IMR-90 (cell line): ENCODE measurements around the gene NHLRC2. TPM values are rescaled to one million over a fixed set of nuclear protein-coding genes. Genes with fewer than 3 reads are reported as not detected.

Experiments used
- ATAC-seq: fragments of 200-7000 bp; cut with Tn5 transposase; 2 replicates; pipeline ENCODE4 v1.9.1; 2020; ENCODE audit warnings: low read depth, mild to moderate bottlenecking, moderate library complexity
- BruUV-seq: library from RNA; stranded (reverse); fragments of 400-500 nt; replicated peaks from 2 replicates; lab custom pipeline; 2021; lab: Mats Ljungman, UMichigan
- CTCF ChIA-PET: fragments of 300-600 bp; formaldehyde crosslinking; extraction: SDS; loops from one replicate; lab custom pipeline; 2021; ENCODE audit warnings: antibody characterized with exemption; lab: Yijun Ruan, JAX
- POLR2A ChIA-PET: fragments of 300-600 bp; sonication (Branson Sonifier 250); formaldehyde crosslinking; loops from one replicate; lab custom pipeline; 2022; ENCODE audit warnings: antibody characterized with exemption; ENCODE audit not compliant: unreplicated experiment; lab: Charles Lee
- DNase-seq: peaks from one replicate; pipeline ENCODE4 v3.0.0; 2013
- H2AFZ ChIP-seq: replicated peaks from 2 replicates; pipeline ENCODE3; 2013; ENCODE audit warnings: low read length, mild to moderate bottlenecking; ENCODE audit not compliant: poor library complexity
- H2AK5ac ChIP-seq: 2 replicates; pipeline ENCODE4 v1.6.1; 2013; ENCODE audit warnings: low read depth, low read length, inconsistent platforms
- H2AK9ac ChIP-seq: replicated peaks from 2 replicates; pipeline ENCODE3; 2013; ENCODE audit warnings: mild to moderate bottlenecking, low read depth, low read length, moderate library complexity; ENCODE audit not compliant: poor library complexity
- H2BK120ac ChIP-seq: 2 replicates; pipeline ENCODE4 v1.6.1; 2013; ENCODE audit warnings: low read depth, low read length, inconsistent platforms
- H2BK15ac ChIP-seq: 3 replicates; pipeline ENCODE4 v1.6.1; 2013; ENCODE audit warnings: low read depth, low read length, inconsistent platforms
- H2BK20ac ChIP-seq: 2 replicates; pipeline ENCODE4 v1.6.1; 2013; ENCODE audit warnings: low read depth, mild to moderate bottlenecking, inconsistent platforms, low read length, moderate library complexity
- H2BK5ac ChIP-seq: 2 replicates; pipeline ENCODE4 v1.6.1; 2013; ENCODE audit warnings: mild to moderate bottlenecking, low read depth, low read length, inconsistent platforms; ENCODE audit not compliant: poor library complexity, severe bottlenecking
- H3K14ac ChIP-seq: replicated peaks from 2 replicates; pipeline ENCODE4 v1.6.1; 2013; ENCODE audit warnings: low read depth, low read length, inconsistent platforms
- H3K18ac ChIP-seq: 2 replicates; pipeline ENCODE4 v1.6.1; 2013; ENCODE audit warnings: low read depth, low read length, control low read depth
- H3K23ac ChIP-seq: 2 replicates; pipeline ENCODE4 v1.6.1; 2013; ENCODE audit warnings: low read depth, low read length, inconsistent platforms
- H3K27ac ChIP-seq: 2 replicates; pipeline ENCODE4 v1.5.1; 2013; ENCODE audit warnings: mild to moderate bottlenecking, control low read depth, low read length; ENCODE audit not compliant: insufficient read depth
- H3K27me3 ChIP-seq: 2 replicates; pipeline ENCODE4 v1.6.1; 2013; ENCODE audit warnings: low read length; ENCODE audit not compliant: control insufficient read depth, insufficient read depth
- H3K36me3 ChIP-seq: 2 replicates; pipeline ENCODE4 v1.6.1; 2013; ENCODE audit warnings: low read length, mixed read lengths; ENCODE audit not compliant: control insufficient read depth, insufficient read depth
- H3K4ac ChIP-seq: 2 replicates; pipeline ENCODE4 v1.6.1; 2013; ENCODE audit warnings: low read depth, low read length, inconsistent platforms
- H3K4me1 ChIP-seq: 2 replicates; pipeline ENCODE4 v1.6.1; 2013; ENCODE audit warnings: low read length, mixed read lengths; ENCODE audit not compliant: control insufficient read depth, insufficient read depth
- H3K4me2 ChIP-seq: 2 replicates; pipeline ENCODE4 v1.6.1; 2013; ENCODE audit warnings: low read depth, mild to moderate bottlenecking, control low read depth, low read length, moderate library complexity
- H3K4me3 ChIP-seq: 2 replicates; pipeline ENCODE4 v1.5.1; 2013; ENCODE audit warnings: low read depth, mild to moderate bottlenecking, control low read depth, low read length, moderate library complexity; ENCODE audit not compliant: insufficient read depth
- H3K56ac ChIP-seq: 2 replicates; pipeline ENCODE4 v1.6.1; 2013; ENCODE audit warnings: low read length, inconsistent platforms; ENCODE audit not compliant: insufficient read depth; ENCODE audit errors: extremely low read depth
- H3K79me1 ChIP-seq, 2 experiments: 2 replicates each; pipeline ENCODE4 v1.6.1; 2013; ENCODE audit warnings: low read length in 2 of 2, inconsistent platforms in 1 of 2, low read depth in 1 of 2
- H3K9ac ChIP-seq: 2 replicates; pipeline ENCODE4 v1.6.1; 2013; ENCODE audit warnings: low read depth, low read length, control low read depth
- H3K9me1 ChIP-seq: 2 replicates; pipeline ENCODE4 v1.6.1; 2013; ENCODE audit warnings: low read length, inconsistent platforms; ENCODE audit not compliant: insufficient read depth
- H3K9me3 ChIP-seq: 2 replicates; pipeline ENCODE4 v1.6.1; 2013; ENCODE audit warnings: low read length; ENCODE audit not compliant: control insufficient read depth, insufficient read depth
- H4K20me1 ChIP-seq: 2 replicates; pipeline ENCODE4 v1.6.1; 2013; ENCODE audit warnings: low read length, inconsistent platforms; ENCODE audit not compliant: insufficient read depth
- H4K5ac ChIP-seq: 2 replicates; pipeline ENCODE4 v1.6.1; 2013; ENCODE audit warnings: mild to moderate bottlenecking, low read depth, low read length, control low read depth
- H4K8ac ChIP-seq, 2 experiments: 2 replicates each; pipeline ENCODE4 v1.6.1; 2013; ENCODE audit warnings: low read depth in 2 of 2, low read length in 2 of 2, control low read depth in 1 of 2, inconsistent platforms in 1 of 2
- H4K91ac ChIP-seq: 2 replicates; pipeline ENCODE4 v1.6.1; 2013; ENCODE audit warnings: low read depth, low read length, inconsistent platforms; ENCODE audit not compliant: insufficient read depth
- BHLHE40 ChIP-seq: fragments of 150-350 bp; IDR thresholded peaks from 2 replicates; pipeline ENCODE4 v1.6.1; 2016; ENCODE audit warnings: mild to moderate bottlenecking, low read depth, low read length
- CEBPB ChIP-seq: IDR thresholded peaks from 2 replicates; pipeline ENCODE4 v1.6.1; 2012; ENCODE audit warnings: low read depth, low read length, improper control_type of control experiment
- CHD1 ChIP-seq: IDR thresholded peaks from 2 replicates; pipeline ENCODE4 v1.6.1; 2012; ENCODE audit warnings: low read depth, low read length, improper control_type of control experiment
- FOS ChIP-seq: fragments of 150-350 bp; IDR thresholded peaks from 2 replicates; pipeline ENCODE4 v1.6.1; 2016; ENCODE audit warnings: low read depth, low read length
- MAFK ChIP-seq: IDR thresholded peaks from 2 replicates; pipeline ENCODE4 v1.6.1; 2012; ENCODE audit warnings: low read depth, low read length, improper control_type of control experiment
- MAZ ChIP-seq: IDR thresholded peaks from 2 replicates; pipeline ENCODE4 v1.6.1; 2012; ENCODE audit warnings: low read depth, mild to moderate bottlenecking, low read length, improper control_type of control experiment, moderate library complexity, borderline replicate concordance
- MXI1 ChIP-seq: IDR thresholded peaks from 2 replicates; pipeline ENCODE4 v1.6.1; 2012; ENCODE audit warnings: low read depth, mild to moderate bottlenecking, low read length, moderate library complexity, borderline replicate concordance
- NFE2L2 ChIP-seq: fragments of 150-350 bp; IDR thresholded peaks from 2 replicates; pipeline ENCODE4 v1.6.1; 2016; ENCODE audit warnings: low read depth, mild to moderate bottlenecking, low read length
- POLR2A ChIP-seq: IDR thresholded peaks from 2 replicates; pipeline ENCODE4 v1.6.1; 2012; ENCODE audit warnings: mild to moderate bottlenecking, low read depth, low read length
- RAD21 ChIP-seq: IDR thresholded peaks from 2 replicates; pipeline ENCODE4 v1.6.1; 2012; ENCODE audit warnings: low read length, improper control_type of control experiment
- RCOR1 ChIP-seq: IDR thresholded peaks from 2 replicates; pipeline ENCODE4 v1.6.1; 2012; ENCODE audit warnings: mild to moderate bottlenecking, low read length, improper control_type of control experiment; ENCODE audit not compliant: insufficient replicate concordance
- RFX5 ChIP-seq: IDR thresholded peaks from 2 replicates; pipeline ENCODE4 v1.8.0; 2012; ENCODE audit warnings: low read depth, mild to moderate bottlenecking, low read length, moderate library complexity
- SMC3 ChIP-seq: fragments of 150-350 bp; IDR thresholded peaks from 2 replicates; pipeline ENCODE4 v1.6.1; 2016; ENCODE audit warnings: low read depth, mild to moderate bottlenecking, antibody characterized with exemption, low read length, moderate library complexity
- WGBS, 2 experiments: methylation state at CpG; one replicate each; pipeline versions ENCODE4 v1.1.5 to v1.1.7; 2013; ENCODE audit warnings: missing lambda C conversion rate in 2 of 2; ENCODE audit not compliant: insufficient read length in 1 of 2; ENCODE audit errors: extremely low coverage in 2 of 2; 5-methylcytosine and 5-hydroxymethylcytosine counted together
- dilution Hi-C: fragments of 300-500 bp; cut with HindIII; formaldehyde crosslinking; loops from one replicate; pipeline ENCODE4 v1.14.3; 2018; ENCODE audit warnings: low sequenced_read_pairs; ENCODE audit not compliant: unreplicated experiment
- in situ Hi-C: fragments of 300-500 bp; cut with MboI; formaldehyde crosslinking; loops from 3 replicates; pipeline ENCODE4 v1.14.3; 2019; ENCODE audit warnings: low sequenced_read_pairs, inconsistent platforms, mixed read lengths
- intact Hi-C: fragments of 100-400 bp; cut with micrococcal nuclease; formaldehyde crosslinking; loops from 2 replicates; pipeline ENCODE4 v1.10.0; 2022
- polyA plus RNA-seq, 3 experiments: library from polyadenylated mRNA; depleted of rRNA; stranded (reverse); fragments of >200 nt; gene quantifications; 2 replicates each; pipeline ENCODE4 v1.2.3, GENCODE V29; 2012; ENCODE audit warnings: low replicate concordance in 1 of 3
- total RNA-seq: library from RNA; depleted of rRNA; stranded (reverse); fragments of >200 nt; gene quantifications from 2 replicates; pipeline ENCODE4 v1.2.3, GENCODE V29; 2012
- TF ChIP-seq, protein P1 (sequence below): conservative IDR thresholded peaks from 2 replicates; pipeline ENCODE4 v1.5.1; 2012; ENCODE audit warnings: mild to moderate bottlenecking, low read depth, low read length, improper control_type of control experiment
- TF ChIP-seq, protein P2 (sequence below): fragments of 150-350 bp; IDR thresholded peaks from 2 replicates; pipeline ENCODE4 v1.6.1; 2016; ENCODE audit warnings: low read depth, mild to moderate bottlenecking, low read length, moderate library complexity, borderline replicate concordance
- TF ChIP-seq, protein P3 (sequence below): fragments of 150-350 bp; IDR thresholded peaks from 2 replicates; pipeline ENCODE4 v1.6.1; 2017; ENCODE audit warnings: mild to moderate bottlenecking, antibody characterized with exemption, low read length, low read depth

NHLRC2 gene
- total and polyA plus RNA-seq, 2 of the 4 experiments (the other 2 are of a cell fraction): 3.0 to 11.8 TPM

DNA sequence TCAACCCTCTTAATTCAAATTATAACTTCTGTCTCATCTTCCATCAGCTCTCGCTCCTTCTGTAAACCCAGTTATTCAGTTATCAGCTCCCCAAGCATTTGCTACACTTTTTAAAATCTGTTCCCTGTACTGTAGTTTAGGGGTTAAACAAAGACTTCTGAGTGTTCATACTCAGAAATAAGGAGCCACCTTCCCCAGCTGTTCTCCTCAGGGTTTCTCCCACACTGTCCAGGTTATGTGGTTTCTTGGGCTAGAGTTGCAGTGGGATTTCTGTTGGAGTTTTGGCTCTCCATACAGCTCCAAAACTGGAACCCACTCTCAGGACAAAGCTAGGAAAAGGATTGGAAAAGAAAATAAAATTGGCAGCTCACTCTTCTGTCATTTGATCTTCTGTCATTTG lies 20.8 kb downstream of the NHLRC2 start:
- no peaks in the 10 kb centered on the region for H3K9me3 ChIP-seq
- no peak overlapping the region for H3K14ac ChIP-seq
- dilution Hi-C loops: no loop called here
- H4K20me1 ChIP-seq: no peaks in the 10 kb centered on the region
- BruUV-seq: no TSS peak
- peaks cover 13% of the 10 kb centered on the region in 2 experiments for H3K79me1 ChIP-seq
- no peak overlapping the region for H2BK20ac ChIP-seq
- no peak overlapping the region for H3K4me2 ChIP-seq
- H2AK9ac ChIP-seq: no peak overlapping the region
- TF ChIP-seq NFE2L2 (no peak), POLR2A (no peak), RFX5 (no peak), MAFK (no peak), BHLHE40 (no peak), SMC3 (no peak), FOS (no peak), RAD21 (no peak), MXI1 (no peak), MAZ (no peak), CEBPB (no peak), CHD1 (no peak), RCOR1 (no peak)
- TF ChIP-seq, protein P1, sequence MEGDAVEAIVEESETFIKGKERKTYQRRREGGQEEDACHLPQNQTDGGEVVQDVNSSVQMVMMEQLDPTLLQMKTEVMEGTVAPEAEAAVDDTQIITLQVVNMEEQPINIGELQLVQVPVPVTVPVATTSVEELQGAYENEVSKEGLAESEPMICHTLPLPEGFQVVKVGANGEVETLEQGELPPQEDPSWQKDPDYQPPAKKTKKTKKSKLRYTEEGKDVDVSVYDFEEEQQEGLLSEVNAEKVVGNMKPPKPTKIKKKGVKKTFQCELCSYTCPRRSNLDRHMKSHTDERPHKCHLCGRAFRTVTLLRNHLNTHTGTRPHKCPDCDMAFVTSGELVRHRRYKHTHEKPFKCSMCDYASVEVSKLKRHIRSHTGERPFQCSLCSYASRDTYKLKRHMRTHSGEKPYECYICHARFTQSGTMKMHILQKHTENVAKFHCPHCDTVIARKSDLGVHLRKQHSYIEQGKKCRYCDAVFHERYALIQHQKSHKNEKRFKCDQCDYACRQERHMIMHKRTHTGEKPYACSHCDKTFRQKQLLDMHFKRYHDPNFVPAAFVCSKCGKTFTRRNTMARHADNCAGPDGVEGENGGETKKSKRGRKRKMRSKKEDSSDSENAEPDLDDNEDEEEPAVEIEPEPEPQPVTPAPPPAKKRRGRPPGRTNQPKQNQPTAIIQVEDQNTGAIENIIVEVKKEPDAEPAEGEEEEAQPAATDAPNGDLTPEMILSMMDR: no peak
- TF ChIP-seq, protein P2, sequence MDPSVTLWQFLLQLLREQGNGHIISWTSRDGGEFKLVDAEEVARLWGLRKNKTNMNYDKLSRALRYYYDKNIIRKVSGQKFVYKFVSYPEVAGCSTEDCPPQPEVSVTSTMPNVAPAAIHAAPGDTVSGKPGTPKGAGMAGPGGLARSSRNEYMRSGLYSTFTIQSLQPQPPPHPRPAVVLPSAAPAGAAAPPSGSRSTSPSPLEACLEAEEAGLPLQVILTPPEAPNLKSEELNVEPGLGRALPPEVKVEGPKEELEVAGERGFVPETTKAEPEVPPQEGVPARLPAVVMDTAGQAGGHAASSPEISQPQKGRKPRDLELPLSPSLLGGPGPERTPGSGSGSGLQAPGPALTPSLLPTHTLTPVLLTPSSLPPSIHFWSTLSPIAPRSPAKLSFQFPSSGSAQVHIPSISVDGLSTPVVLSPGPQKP: no peak
- TF ChIP-seq, protein P3, sequence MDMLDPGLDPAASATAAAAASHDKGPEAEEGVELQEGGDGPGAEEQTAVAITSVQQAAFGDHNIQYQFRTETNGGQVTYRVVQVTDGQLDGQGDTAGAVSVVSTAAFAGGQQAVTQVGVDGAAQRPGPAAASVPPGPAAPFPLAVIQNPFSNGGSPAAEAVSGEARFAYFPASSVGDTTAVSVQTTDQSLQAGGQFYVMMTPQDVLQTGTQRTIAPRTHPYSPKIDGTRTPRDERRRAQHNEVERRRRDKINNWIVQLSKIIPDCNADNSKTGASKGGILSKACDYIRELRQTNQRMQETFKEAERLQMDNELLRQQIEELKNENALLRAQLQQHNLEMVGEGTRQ: no peak
- no peak overlapping the region for H3K4me3 ChIP-seq
- H3K9ac ChIP-seq: no peak overlapping the region
- no peak overlapping the region for H2AK5ac ChIP-seq
- no peak overlapping the region for H3K4ac ChIP-seq
- WGBS, 2 experiments: no CpG with 5 or more reads among the region's 1 CpG
- no peak overlapping the region for H4K5ac ChIP-seq
- intact Hi-C loops: no loop called here
- H2BK5ac ChIP-seq: no peak overlapping the region
- no peaks in the 10 kb centered on the region for H3K4me1 ChIP-seq
- POLR2A ChIA-PET: no interaction called here
- H3K23ac ChIP-seq: no peak overlapping the region
- in situ Hi-C loops: no loop called here
- H3K18ac ChIP-seq: no peak overlapping the region
- no peaks in the 10 kb centered on the region for H3K27me3 ChIP-seq
- H3K9me1 ChIP-seq: no peaks in the 10 kb centered on the region
- no peak overlapping the region for H3K27ac ChIP-seq
- ATAC-seq (no peak), DNase-seq (no peak)
- no peak overlapping the region for H2AFZ ChIP-seq
- no peak overlapping the region for H4K8ac ChIP-seq
- H3K56ac ChIP-seq: no peak overlapping the region
- H4K91ac ChIP-seq: no peak overlapping the region
- CTCF ChIA-PET: no interaction called here
- H3K36me3 ChIP-seq: no peaks in the 10 kb centered on the region
- no peak overlapping the region for H2BK15ac ChIP-seq
- no peak overlapping the region for H2BK120ac ChIP-seq
